ENCODE results near the gene PIM1. TPM values are rescaled to one million over a fixed set of nuclear protein-coding genes. Genes with fewer than 3 reads are reported as not detected.

The PIM1 gene
- total RNA-seq, 1 donor from 2014 or later: 34.1 TPM

- no peak for DNase-seq
These were observed 53.0 kb downstream of the PIM1 start for GRCh38 chr6:37222992-37223391.

Other genes with a start within 250 kb of the PIM1 start
- 25.3 TPM for gene PI16, start 215.4 kb upstream of the PIM1 start, total RNA-seq
- gene MTCH1, start 184.0 kb upstream of the PIM1 start, total RNA-seq: 157 TPM
- 13.1 TPM for gene FGD2, start 164.5 kb upstream of the PIM1 start, total RNA-seq
- gene TBC1D22B, start 87.6 kb downstream of the PIM1 start, total RNA-seq: 7.0 TPM
- gene TMEM217, start 88.0 kb downstream of the PIM1 start, total RNA-seq: 0.31 TPM
- gene RNF8, start 183.8 kb downstream of the PIM1 start, total RNA-seq: 20.7 TPM